Muscle layer of colon (tissue), 2 donors: Measurements from ENCODE around the gene COPG2.

Experiments
- H3K27ac ChIP-seq: one replicate; pipeline ENCODE4 v1.7.0; 2013; ENCODE audit warnings: low read depth, mild to moderate bottlenecking, low read length, moderate library complexity
- H3K27me3 ChIP-seq, 2 donors: one replicate each; pipeline ENCODE4 v1.7.0; 2013; ENCODE audit warnings: low read length in 2 of 2, mild to moderate bottlenecking in 2 of 2; ENCODE audit not compliant: insufficient read depth in 2 of 2, control insufficient read depth in 1 of 2
- H3K36me3 ChIP-seq: one replicate; pipeline ENCODE4 v1.7.0; 2013; ENCODE audit warnings: mild to moderate bottlenecking, low read length; ENCODE audit not compliant: insufficient read depth
- H3K4me1 ChIP-seq: one replicate; pipeline ENCODE4 v1.7.0; 2013; ENCODE audit warnings: mild to moderate bottlenecking, low read length; ENCODE audit not compliant: insufficient read depth
- H3K4me3 ChIP-seq, 2 donors: one replicate each; pipeline ENCODE4 v1.7.0; 2013; ENCODE audit warnings: low read length in 2 of 2, low read depth in 1 of 2, mild to moderate bottlenecking in 1 of 2, moderate library complexity in 1 of 2
- H3K9ac ChIP-seq: one replicate; pipeline ENCODE4 v1.7.0; 2013; ENCODE audit warnings: low read length
- H3K9me3 ChIP-seq: one replicate; pipeline ENCODE4 v1.7.0; 2013; ENCODE audit warnings: mild to moderate bottlenecking, low read length
- donor health status: abdominal sarcoma.
- donor health status: Adenocarcinoma of cecum.

COPG2 gene

GRCh38 chr7:130683026-130683425 lies 14.5 kb upstream of the COPG2 start:
- H3K9ac ChIP-seq: no peak overlapping the region
- no peaks in the 10 kb centered on the region for H3K9me3 ChIP-seq
- no peak overlapping the region for H3K4me3 ChIP-seq
- no peaks in the 10 kb centered on the region for H3K4me1 ChIP-seq
- H3K36me3 ChIP-seq: no peaks in the 10 kb centered on the region
- H3K27me3 ChIP-seq: no peaks in the 10 kb centered on the region
- H3K27ac ChIP-seq: no peak overlapping the region

GRCh38 chr7:130674456-130674855 lies 5.9 kb upstream of the COPG2 start:
- H3K27me3 ChIP-seq: no peaks in the 10 kb centered on the region
- no peak overlapping the region for H3K4me3 ChIP-seq
- H3K9ac ChIP-seq: no peak overlapping the region
- peaks cover 1% of the 10 kb centered on the region for H3K4me1 ChIP-seq
- H3K27ac ChIP-seq: no peak overlapping the region
- H3K9me3 ChIP-seq: no peaks in the 10 kb centered on the region
- no peaks in the 10 kb centered on the region for H3K36me3 ChIP-seq

GRCh38 chr7:130673066-130673465 lies 4.5 kb upstream of the COPG2 start:
- Histone ChIP-seq H3K27ac (no peak overlapping the region), H3K4me3 (no peak overlapping the region), H3K9ac (no peak overlapping the region), H3K36me3 (no peaks in the 10 kb centered on the region), H3K4me1 (peaks cover 5% of the 10 kb centered on the region), H3K27me3 (no peaks in the 10 kb centered on the region), H3K9me3 (no peaks in the 10 kb centered on the region)

- Histone ChIP-seq H3K4me3 (no peak overlapping the region), H3K27me3 (no peaks in the 10 kb centered on the region), H3K9ac (no peak overlapping the region), H3K27ac (no peak overlapping the region), H3K4me1 (peaks cover 5% of the 10 kb centered on the region), H3K36me3 (no peaks in the 10 kb centered on the region), H3K9me3 (no peaks in the 10 kb centered on the region)
Observed at GRCh38 chr7:130672146-130672545, 3.6 kb upstream of the COPG2 start.

- Histone ChIP-seq H3K4me1 (peaks cover 5% of the 10 kb centered on the region), H3K9me3 (no peaks in the 10 kb centered on the region)
Observed at GRCh38 chr7:130669085-130669700, 645 bp upstream of the COPG2 start.

GRCh38 chr7:130667593-130668257 lies 823 bp downstream of the COPG2 start:
- Histone ChIP-seq H3K27ac (peak overlapping the region; percentile 46), H3K36me3 (no peaks in the 10 kb centered on the region), H3K9ac (peak overlapping the region; percentile 63), H3K27me3 (no peaks in the 10 kb centered on the region), H3K9me3 (no peaks in the 10 kb centered on the region), H3K4me3 (peak overlapping the region; percentile 70 to 96), H3K4me1 (peaks cover 5% of the 10 kb centered on the region)

More at GRCh38 chr7:130669085-130669700, 645 bp upstream of the COPG2 start:
- peak overlapping the region; percentile 70 to 71 for H3K4me3 ChIP-seq
- no peaks in the 10 kb centered on the region for H3K27me3 ChIP-seq
- no peaks in the 10 kb centered on the region for H3K36me3 ChIP-seq
- peak overlapping the region; percentile 18 for H3K9ac ChIP-seq
- peak overlapping the region; percentile 94 for H3K27ac ChIP-seq

- Histone ChIP-seq H3K27me3 (no peaks in the 10 kb centered on the region), H3K4me3 (no peak overlapping the region), H3K4me1 (no peaks in the 10 kb centered on the region), H3K9ac (no peak overlapping the region), H3K9me3 (no peaks in the 10 kb centered on the region), H3K36me3 (peaks cover 14% of the 10 kb centered on the region), H3K27ac (no peak overlapping the region)
Observed at GRCh38 chr7:130662426-130662825, 6.1 kb downstream of the COPG2 start.

GRCh38 chr7:130655286-130655685 lies 13.3 kb downstream of the COPG2 start:
- no peaks in the 10 kb centered on the region for H3K27me3 ChIP-seq
- no peaks in the 10 kb centered on the region for H3K36me3 ChIP-seq
- H3K4me3 ChIP-seq: no peak overlapping the region
- H3K4me1 ChIP-seq: no peaks in the 10 kb centered on the region
- H3K27ac ChIP-seq: no peak overlapping the region
- no peaks in the 10 kb centered on the region for H3K9me3 ChIP-seq
- H3K9ac ChIP-seq: no peak overlapping the region

GRCh38 chr7:130654850-130655249 lies 13.7 kb downstream of the COPG2 start:
- H3K27ac ChIP-seq: no peak overlapping the region
- H3K9me3 ChIP-seq: no peaks in the 10 kb centered on the region
- no peaks in the 10 kb centered on the region for H3K27me3 ChIP-seq
- no peaks in the 10 kb centered on the region for H3K36me3 ChIP-seq
- H3K4me3 ChIP-seq: no peak overlapping the region
- H3K9ac ChIP-seq: no peak overlapping the region
- H3K4me1 ChIP-seq: no peaks in the 10 kb centered on the region

GRCh38 chr7:130650611-130651120 lies 17.9 kb downstream of the COPG2 start:
- H3K4me1 ChIP-seq: no peaks in the 10 kb centered on the region
- no peaks in the 10 kb centered on the region for H3K27me3 ChIP-seq
- no peaks in the 10 kb centered on the region for H3K9me3 ChIP-seq
- no peak overlapping the region for H3K9ac ChIP-seq
- H3K4me3 ChIP-seq: no peak overlapping the region
- no peaks in the 10 kb centered on the region for H3K36me3 ChIP-seq
- no peak overlapping the region for H3K27ac ChIP-seq

- no peak overlapping the region for H3K4me3 ChIP-seq
- H3K9ac ChIP-seq: no peak overlapping the region
- no peaks in the 10 kb centered on the region for H3K27me3 ChIP-seq
- no peak overlapping the region for H3K27ac ChIP-seq
- H3K4me1 ChIP-seq: no peaks in the 10 kb centered on the region
- no peaks in the 10 kb centered on the region for H3K9me3 ChIP-seq
- H3K36me3 ChIP-seq: peaks cover 3% of the 10 kb centered on the region
Observed at GRCh38 chr7:130649004-130649790, 19.4 kb downstream of the COPG2 start.
